CD4-positive, alpha-beta T cell (primary cell): ENCODE measurements around the gene FBXL17. TPM values are rescaled to one million over a fixed set of nuclear protein-coding genes. Genes with fewer than 3 reads are reported as not detected.

ENCODE experiments used
- ATAC-seq: fragments of 200-7000 bp; cut with Tn5 transposase; one replicate; pipeline ENCODE4 v1.10.0; 2022; ENCODE audit warnings: mild to moderate bottlenecking; ENCODE audit not compliant: poor library complexity
- CTCF ChIA-PET: fragments of 350-600 bp; sonication (Branson Sonifier 250); formaldehyde crosslinking; loops from one replicate; lab custom pipeline; 2021; ENCODE audit warnings: antibody characterized with exemption, inconsistent platforms; lab: Charles Lee
- POLR2A ChIA-PET: fragments of 350-600 bp; sonication (Branson Sonifier 250); formaldehyde crosslinking; loops from one replicate; lab custom pipeline; 2021; ENCODE audit warnings: antibody characterized with exemption, inconsistent platforms; lab: Charles Lee
- DNase-seq, 14 experiments: peaks; one replicate each; pipeline ENCODE4 v3.0.0-alpha.2; 2013 to 2020; ENCODE audit warnings: mixed read lengths in 2 of 14
- H3K27ac ChIP-seq, 2 donors: one replicate each; pipeline versions ENCODE4 v1.5.1 to v1.7.0; 2013; ENCODE audit warnings: low read length in 2 of 2, low read depth in 1 of 2, mild to moderate bottlenecking in 1 of 2
- H3K27me3 ChIP-seq, 2 experiments: 1 replicate in 1 of 2; 2 replicates in 1 of 2; pipeline versions ENCODE4 v1.6.1 to v1.7.0; 2013; ENCODE audit warnings: low read length in 2 of 2, control low read depth in 1 of 2, mild to moderate bottlenecking in 1 of 2, moderate library complexity in 1 of 2; ENCODE audit not compliant: insufficient read depth in 2 of 2, control insufficient read depth in 1 of 2
- H3K36me3 ChIP-seq: one replicate; pipeline ENCODE4 v1.6.1; 2013; ENCODE audit warnings: low read length, control low read depth; ENCODE audit not compliant: insufficient read depth
- H3K4me1 ChIP-seq: one replicate; pipeline ENCODE4 v1.6.1; 2013; ENCODE audit warnings: low read length, control low read depth; ENCODE audit not compliant: insufficient read depth
- H3K4me3 ChIP-seq: one replicate; pipeline ENCODE4 v1.5.1; 2013; ENCODE audit warnings: mild to moderate bottlenecking, low read length, moderate library complexity
- H3K9me3 ChIP-seq, 2 experiments: 1 replicate in 1 of 2; 2 replicates in 1 of 2; pipeline versions ENCODE4 v1.6.1 to v1.7.0; 2013; ENCODE audit warnings: low read length in 2 of 2, mild to moderate bottlenecking in 2 of 2, control low read depth in 1 of 2, moderate library complexity in 1 of 2; ENCODE audit not compliant: control insufficient read depth in 1 of 2, insufficient read depth in 1 of 2
- H3K27ac Mint-ChIP-seq: one replicate; pipeline ENCODE4 v1.8.0; 2020; ENCODE audit warnings: mixed read lengths
- H3K27me3 Mint-ChIP-seq: one replicate; pipeline ENCODE4 v1.8.0; 2021; ENCODE audit warnings: mixed read lengths
- H3K36me3 Mint-ChIP-seq: one replicate; pipeline ENCODE4 v1.8.0; 2021; ENCODE audit warnings: low read depth, mixed read lengths
- H3K4me1 Mint-ChIP-seq: one replicate; pipeline ENCODE4 v1.8.0; 2021; ENCODE audit warnings: low read depth, mixed read lengths
- H3K4me3 Mint-ChIP-seq: one replicate; pipeline ENCODE4 v1.8.0; 2020; ENCODE audit warnings: mild to moderate bottlenecking, mixed read lengths
- H3K9me3 Mint-ChIP-seq: one replicate; pipeline ENCODE4 v1.8.0; 2020; ENCODE audit warnings: mixed read lengths
- intact Hi-C, 2 experiments: fragments of 100-400 bp; cut with DNase I in 1 of 2; cut with micrococcal nuclease in 1 of 2; formaldehyde crosslinking; loops; one replicate each; pipeline versions ENCODE4 v1.15.1 to v1.9.0; 2023 to 2025; cut with DNase I, micrococcal nuclease
- total RNA-seq, 174 experiments: library from RNA in 2 of 174; stranded (reverse) in 2 of 174; gene quantifications; one replicate each; pipeline ENCODE4 v1.2.3 and lab custom pipeline; 2021 to 2026
- TF ChIP-seq, protein P1 (sequence below): fragments of 200-600 bp; IDR thresholded peaks from one replicate; pipeline ENCODE4 v1.8.0; 2022; ENCODE audit warnings: antibody characterized with exemption, mild to moderate bottlenecking

FBXL17 gene
- total RNA-seq, 2 experiments from 2014 or later: 17.9 to 21.1 TPM

DNA sequence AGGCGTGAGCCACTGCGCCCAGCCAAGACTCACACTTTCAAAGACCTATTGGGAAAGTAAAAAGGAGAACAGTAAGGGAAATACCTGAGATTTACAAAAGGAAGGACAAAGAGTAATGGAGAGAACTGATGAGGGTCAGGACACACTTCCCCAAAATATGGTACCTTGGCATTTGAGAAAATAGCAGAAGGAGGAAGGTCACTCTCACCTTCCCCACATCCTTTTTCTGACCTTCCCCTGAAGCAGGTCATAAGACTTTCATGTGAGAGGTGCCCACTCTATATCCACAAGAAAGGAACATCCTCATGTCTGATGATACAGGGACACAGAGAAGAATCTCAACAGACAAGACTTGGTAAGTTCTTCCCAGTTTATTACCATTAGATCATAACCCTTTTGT, 272.8 kb downstream of the FBXL17 start:
- Histone ChIP-seq H3K9me3 (no peaks in the 10 kb centered on the region), H3K36me3 (no peaks in the 10 kb centered on the region), H3K27ac (no peak overlapping the region), H3K4me1 (no peaks in the 10 kb centered on the region), H3K4me3 (no peak overlapping the region), H3K27me3 (no peaks in the 10 kb centered on the region)
- DNase-seq: no peak
- H3K27ac Mint-ChIP-seq: no peak overlapping the region
- ChIA-PET CTCF (no interaction called here), POLR2A (no interaction called here)
- intact Hi-C loops: no loop called here
- TF ChIP-seq, protein P1, sequence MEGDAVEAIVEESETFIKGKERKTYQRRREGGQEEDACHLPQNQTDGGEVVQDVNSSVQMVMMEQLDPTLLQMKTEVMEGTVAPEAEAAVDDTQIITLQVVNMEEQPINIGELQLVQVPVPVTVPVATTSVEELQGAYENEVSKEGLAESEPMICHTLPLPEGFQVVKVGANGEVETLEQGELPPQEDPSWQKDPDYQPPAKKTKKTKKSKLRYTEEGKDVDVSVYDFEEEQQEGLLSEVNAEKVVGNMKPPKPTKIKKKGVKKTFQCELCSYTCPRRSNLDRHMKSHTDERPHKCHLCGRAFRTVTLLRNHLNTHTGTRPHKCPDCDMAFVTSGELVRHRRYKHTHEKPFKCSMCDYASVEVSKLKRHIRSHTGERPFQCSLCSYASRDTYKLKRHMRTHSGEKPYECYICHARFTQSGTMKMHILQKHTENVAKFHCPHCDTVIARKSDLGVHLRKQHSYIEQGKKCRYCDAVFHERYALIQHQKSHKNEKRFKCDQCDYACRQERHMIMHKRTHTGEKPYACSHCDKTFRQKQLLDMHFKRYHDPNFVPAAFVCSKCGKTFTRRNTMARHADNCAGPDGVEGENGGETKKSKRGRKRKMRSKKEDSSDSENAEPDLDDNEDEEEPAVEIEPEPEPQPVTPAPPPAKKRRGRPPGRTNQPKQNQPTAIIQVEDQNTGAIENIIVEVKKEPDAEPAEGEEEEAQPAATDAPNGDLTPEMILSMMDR: no peak
- no peaks in the 10 kb centered on the region for H3K4me1 Mint-ChIP-seq
- no peak overlapping the region for H3K4me3 Mint-ChIP-seq
- ATAC-seq: no peak
- peaks cover 43% of the 10 kb centered on the region for H3K36me3 Mint-ChIP-seq
- H3K27me3 Mint-ChIP-seq: no peaks in the 10 kb centered on the region
- H3K9me3 Mint-ChIP-seq: no peaks in the 10 kb centered on the region

DNA sequence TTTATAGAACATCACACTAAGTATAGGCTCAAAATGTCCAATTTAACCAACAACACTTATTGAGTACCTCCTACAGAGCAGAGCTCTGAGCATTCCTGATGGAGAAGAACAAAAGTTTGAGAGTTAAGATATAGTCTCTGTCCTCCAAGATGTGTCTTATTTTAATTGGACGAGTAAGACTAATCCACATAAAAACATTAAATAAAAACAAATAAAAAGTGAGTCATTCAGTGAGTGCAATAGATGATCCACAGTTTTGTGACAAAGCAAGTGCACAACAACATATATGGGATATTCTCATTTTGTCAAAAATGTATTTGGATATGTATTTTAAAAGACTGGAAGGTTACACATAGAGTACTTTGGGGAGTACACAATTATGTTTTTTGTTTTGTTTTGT, 277.4 kb downstream of the FBXL17 start:
- Mint-ChIP-seq H3K4me1 (no peaks in the 10 kb centered on the region), H3K4me3 (no peak overlapping the region), H3K9me3 (no peaks in the 10 kb centered on the region), H3K36me3 (peaks cover 36% of the 10 kb centered on the region), H3K27me3 (no peaks in the 10 kb centered on the region), H3K27ac (no peak overlapping the region)
- DNase-seq (no peak), ATAC-seq (no peak)
- H3K9me3 ChIP-seq: no peaks in the 10 kb centered on the region
- POLR2A ChIA-PET: no interaction called here
- intact Hi-C loops: no loop called here
- H3K4me3 ChIP-seq: no peak overlapping the region
- no peaks in the 10 kb centered on the region for H3K36me3 ChIP-seq
- H3K27me3 ChIP-seq: no peaks in the 10 kb centered on the region
- CTCF ChIA-PET: no interaction called here
- TF ChIP-seq, protein P1: no peak
- H3K27ac ChIP-seq: no peak overlapping the region
- H3K4me1 ChIP-seq: no peaks in the 10 kb centered on the region

DNA sequence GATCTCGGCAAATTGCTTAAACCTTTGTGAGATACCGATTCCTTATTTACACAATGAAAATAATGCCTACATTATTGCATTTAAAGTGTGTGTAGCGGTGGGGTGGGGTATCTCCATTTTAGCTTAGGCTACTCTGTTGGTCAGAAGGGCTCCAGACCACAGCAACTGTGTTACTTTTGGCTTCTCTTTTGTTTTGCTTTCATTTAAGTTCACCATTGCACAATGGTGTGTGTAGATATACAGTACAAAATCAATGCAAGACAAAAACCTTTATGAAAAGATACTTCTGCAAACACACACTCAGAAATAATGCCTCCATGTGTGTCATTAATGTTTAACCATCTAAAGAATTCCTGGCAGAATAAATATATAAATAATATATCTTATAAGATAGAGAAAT, 279.4 kb downstream of the FBXL17 start:
- Mint-ChIP-seq H3K4me1 (no peaks in the 10 kb centered on the region), H3K4me3 (no peak overlapping the region), H3K9me3 (no peaks in the 10 kb centered on the region), H3K36me3 (peaks cover 23% of the 10 kb centered on the region), H3K27ac (no peak overlapping the region), H3K27me3 (no peaks in the 10 kb centered on the region)
- CTCF ChIA-PET: no interaction called here
- intact Hi-C loops: no loop called here
- ATAC-seq: no peak
- POLR2A ChIA-PET: no interaction called here
- no peaks in the 10 kb centered on the region for H3K27me3 ChIP-seq
- no peak overlapping the region for H3K4me3 ChIP-seq
- no peaks in the 10 kb centered on the region for H3K4me1 ChIP-seq
- no peaks in the 10 kb centered on the region for H3K9me3 ChIP-seq
- no peak overlapping the region for H3K27ac ChIP-seq
- no peak for DNase-seq
- TF ChIP-seq, protein P1: no peak
- no peaks in the 10 kb centered on the region for H3K36me3 ChIP-seq
